HG03439 (cell line): ENCODE data around the gene CCNI.
"Not testable (repeated sequence)": the region's sequence is repeated elsewhere in the genome, so short reads cannot be mapped to it uniquely, and the experiment has no call there.

Source experiments
- ATAC-seq: cut with Tn5 transposase; IDR thresholded peaks from one replicate; pipeline ENCODE4 v1.9.1; 2021; ENCODE audit warnings: mild to moderate bottlenecking, moderate library complexity; ENCODE audit not compliant: unreplicated experiment

The CCNI gene

DNA sequence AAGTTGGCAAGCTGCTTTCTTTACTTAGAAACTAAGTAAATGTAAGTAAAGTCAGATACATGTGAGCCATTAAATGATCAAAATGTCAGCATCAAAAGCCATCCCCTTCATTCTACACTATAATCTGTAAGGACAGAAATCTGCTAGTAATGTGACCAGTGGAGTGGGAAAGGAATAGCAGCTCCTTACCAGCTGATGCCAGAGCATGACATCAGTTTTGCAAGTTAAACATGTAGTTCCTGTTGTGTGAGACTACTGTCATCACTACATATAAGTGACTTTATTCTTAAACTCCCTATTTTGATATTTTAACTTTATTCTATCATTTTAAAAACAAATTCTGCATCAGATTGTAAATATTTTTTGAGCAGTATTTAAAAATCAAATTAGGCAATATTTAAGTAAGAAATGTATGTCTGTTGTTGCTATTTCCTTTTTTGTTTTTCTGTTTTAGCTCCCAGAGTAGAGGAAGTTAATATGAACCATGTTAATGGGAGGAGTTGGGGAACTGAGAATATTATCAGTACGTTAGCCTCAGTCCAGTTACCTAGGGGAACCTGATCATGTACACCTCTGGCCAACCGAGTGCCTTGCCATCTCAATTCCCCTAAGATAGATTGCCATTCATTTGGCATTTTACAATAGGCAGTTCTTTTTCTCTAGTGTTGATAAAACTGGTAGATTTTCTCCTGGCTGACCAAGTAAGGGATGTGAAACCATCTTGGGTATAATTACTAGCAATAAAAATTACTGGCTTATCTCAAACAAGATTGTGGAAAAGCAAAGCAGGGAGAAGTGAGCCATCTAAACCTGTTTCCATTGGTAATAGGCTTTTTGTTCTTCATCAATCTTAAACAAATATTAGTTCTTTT, 34.7 kb downstream of the CCNI start:
- ATAC-seq = no peak

DNA sequence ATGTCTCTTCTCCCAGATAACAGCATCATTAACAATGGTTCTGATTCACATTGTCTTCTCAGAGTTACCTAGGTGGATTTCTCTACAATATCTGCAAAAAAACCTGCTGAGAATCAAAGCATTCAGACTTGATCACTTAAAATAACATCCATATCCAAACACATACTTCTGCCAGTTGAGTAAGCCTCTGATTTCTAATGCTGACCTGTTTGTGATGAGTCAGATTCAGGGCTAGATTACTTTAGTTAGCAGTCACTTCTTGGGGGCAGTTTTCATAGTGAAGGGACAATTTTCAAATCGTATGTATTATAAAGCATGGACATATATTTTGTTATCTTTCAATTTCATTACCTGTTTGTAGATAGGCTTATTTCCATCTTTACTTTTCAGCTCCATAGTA, 35.5 kb downstream of the CCNI start:
- ATAC-seq = no peak

DNA sequence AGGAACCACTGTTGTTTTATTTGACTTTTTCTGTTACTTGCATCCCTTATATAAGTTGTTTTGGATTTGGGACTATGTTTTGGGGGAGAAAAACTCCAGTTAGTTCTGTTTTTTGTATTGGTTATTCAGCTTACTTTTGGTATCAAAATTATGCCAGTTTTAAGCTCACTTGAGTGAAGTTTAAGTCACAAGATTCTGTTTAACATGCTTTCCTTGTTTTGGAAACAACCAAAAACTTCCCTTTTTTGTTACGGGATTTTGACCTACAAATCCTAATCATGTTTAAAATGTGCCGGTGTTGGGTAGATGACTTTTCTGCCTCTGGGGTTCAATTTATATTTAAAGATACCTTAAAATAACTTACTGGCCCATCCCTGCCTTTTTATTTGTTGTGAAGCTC, 36.0 kb downstream of the CCNI start:
- ATAC-seq = no peak

DNA sequence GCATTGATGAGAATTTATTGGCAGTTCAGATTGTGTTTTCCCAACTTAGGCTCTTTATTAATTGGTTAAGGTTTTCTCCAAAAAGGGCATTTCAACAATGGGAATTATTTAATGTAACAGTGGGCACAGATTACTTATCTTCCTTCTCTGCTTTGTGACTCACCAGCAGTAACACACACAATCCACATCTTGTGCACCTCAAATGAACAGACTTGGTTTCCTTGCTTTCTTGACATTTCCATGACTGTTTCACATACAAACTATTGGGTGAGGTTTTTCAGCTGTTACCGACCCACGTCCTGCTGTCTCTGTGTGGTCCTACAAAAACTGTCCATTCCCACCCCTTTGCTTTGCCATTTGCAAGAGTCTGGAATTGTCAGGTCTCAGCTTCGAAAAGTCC, 38.1 kb downstream of the CCNI start:
- no peak for ATAC-seq

DNA sequence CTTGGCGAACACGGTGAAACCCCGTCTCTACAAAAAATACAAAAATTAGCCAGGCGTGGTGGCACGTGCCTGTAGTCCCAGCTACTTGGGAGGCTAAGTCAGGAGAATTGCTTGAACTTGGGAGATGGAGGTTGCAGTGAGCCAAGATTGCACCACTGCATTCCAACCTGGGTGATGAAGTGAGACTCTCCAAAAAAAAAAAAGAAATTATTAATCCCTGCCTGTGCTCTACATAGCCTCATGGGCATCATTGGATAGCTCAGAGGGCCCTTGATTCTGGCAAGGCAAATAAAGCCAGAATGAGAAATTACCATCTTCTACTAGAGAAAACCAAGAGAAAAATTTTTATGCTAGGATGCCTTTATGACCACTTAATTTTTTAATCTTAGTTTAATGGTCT, 38.6 kb downstream of the CCNI start:
- ATAC-seq = not testable (repeated sequence)

DNA sequence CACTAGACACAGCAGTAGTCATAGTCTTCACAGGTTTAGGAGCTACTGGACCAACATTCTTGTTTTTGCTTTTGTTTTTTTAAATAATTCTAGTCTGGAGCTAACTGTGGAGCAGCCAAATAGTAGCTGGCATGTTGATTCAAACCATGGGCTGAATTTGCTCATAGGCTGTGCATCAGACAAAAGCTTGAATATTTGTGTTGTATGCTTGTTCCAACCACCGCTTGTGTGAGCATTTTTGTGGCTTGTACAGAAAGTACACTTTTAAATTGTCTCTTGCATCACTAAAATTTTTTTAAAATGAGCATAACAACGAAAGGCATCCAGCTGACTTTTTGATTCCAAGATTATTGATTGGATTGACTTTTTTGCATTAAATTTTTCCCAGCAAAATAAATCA, 39.6 kb downstream of the CCNI start:
- ATAC-seq = no peak

DNA sequence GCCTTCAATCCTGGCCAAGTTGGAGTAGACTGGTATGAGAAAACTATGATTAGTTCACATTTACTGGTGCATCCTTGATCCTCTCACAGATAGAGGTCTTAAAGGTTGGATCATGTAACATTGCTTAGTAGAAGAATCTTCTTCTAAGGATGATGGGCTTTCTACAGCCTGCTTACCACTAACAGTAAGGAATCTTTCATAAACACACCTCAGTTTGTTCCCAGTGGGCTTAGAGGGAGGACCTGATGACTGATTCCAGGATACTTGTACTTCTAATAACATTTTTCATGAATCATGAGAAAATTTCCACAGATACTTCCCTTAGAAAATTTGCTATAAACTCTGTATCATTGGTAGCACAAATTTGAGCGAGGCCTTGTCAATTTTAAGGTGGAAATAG, 40.6 kb downstream of the CCNI start:
- no peak for ATAC-seq

DNA sequence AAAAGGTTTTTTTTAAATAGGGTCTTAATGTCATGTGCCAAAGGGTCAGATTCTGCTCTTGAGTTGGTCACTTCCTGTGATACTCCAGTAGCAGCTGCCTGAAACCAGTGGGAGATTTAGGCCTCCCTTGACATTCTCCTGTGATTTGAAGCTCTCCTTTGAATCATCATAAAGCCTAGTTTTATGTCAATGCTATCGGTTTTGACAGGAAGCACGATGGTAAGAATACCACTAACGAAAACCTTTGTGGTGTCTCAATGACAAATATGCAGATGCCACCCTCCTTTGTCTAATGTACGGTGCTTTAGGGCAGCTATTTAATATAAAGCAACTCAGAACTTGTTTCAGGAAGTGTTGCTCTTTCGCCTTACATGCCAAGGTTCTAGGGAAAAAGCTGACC, 44.2 kb downstream of the CCNI start:
- no peak for ATAC-seq

DNA sequence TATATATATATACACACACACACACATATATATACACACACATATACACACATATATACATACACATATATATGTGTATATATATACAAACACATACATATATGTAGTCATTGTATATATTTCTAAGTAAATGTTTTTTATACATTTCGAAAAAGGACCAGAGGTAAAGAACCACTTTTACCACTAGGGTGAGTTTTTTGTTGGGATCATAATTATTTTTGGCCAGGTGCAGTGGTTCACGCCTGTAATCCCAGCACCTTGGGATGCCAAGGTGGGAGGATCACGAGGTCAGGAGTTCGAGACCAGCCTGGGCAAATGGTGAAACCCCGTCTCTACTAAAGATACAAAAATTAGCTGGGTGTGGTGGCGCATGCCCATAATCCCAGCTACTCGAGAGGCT, 46.0 kb downstream of the CCNI start:
- ATAC-seq = not testable (repeated sequence)

DNA sequence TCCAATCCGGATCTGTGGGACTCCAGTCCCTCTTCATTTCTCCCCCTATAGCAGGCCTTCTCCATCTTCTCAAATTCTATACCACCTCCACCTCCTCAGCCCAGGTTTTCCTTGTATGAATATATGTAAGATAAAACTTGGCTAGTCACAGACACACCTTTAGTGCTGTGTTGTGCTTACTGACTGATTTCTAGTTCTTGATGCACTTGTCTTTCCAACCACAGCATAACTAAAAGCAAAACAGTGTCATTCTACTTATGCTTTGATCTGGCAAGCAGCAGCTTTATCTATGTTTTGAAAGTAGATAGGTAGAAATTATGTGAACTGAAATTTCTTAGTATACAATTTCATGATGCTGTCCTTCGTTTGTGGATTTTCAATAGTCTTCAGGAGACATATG, 47.5 kb downstream of the CCNI start:
- no peak for ATAC-seq

DNA sequence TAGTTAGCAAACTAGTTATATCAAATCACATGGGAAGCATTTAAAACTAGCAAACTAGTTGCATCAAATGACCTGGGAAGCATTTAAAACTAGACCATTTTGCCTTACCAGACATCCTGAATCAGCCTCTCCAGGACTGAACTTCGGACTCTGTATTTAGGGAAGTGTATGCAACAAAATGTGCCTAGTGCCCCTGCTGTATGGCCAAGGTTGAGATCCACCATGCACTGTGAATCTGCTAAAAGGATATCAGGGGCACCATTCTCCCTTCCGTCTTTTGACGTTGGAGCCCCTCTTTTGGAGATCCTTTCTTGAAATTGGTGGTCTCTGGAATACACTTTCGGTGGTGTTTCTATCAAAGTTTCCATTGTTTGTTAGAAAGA, 49.5 kb downstream of the CCNI start:
- ATAC-seq = no peak

DNA sequence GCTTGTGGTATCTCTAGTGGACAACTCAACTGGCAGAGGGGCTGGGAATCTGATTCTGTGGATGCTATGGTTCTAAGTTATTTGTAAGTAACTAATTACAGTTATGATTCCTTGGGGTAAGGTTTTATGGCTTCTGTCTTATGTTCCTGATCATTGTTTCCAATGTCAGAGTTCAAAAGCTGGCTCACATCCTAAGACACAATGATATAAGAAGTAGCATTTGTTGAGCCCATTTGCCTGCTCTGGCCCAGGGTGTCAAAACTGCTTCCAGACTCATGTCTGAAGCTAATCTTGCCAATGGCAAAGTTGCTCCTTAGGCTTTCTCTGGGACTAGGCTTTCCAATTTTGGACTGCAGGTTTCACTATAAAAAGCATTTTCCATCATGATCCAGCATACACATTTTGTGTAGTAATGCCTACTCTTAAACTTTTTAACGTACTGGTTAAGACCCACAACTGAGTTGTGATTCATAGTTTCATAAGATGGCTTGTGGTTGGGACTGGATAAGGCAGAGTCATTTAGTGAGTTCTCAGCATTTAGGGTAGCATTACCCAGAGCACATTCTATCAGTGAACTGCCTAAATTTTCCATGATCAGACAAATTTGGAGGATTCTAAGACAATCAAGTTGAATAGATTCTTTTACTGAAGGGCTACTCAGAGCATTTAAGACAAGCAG, 50.0 kb downstream of the CCNI start:
- ATAC-seq = peak; percentile 85

DNA sequence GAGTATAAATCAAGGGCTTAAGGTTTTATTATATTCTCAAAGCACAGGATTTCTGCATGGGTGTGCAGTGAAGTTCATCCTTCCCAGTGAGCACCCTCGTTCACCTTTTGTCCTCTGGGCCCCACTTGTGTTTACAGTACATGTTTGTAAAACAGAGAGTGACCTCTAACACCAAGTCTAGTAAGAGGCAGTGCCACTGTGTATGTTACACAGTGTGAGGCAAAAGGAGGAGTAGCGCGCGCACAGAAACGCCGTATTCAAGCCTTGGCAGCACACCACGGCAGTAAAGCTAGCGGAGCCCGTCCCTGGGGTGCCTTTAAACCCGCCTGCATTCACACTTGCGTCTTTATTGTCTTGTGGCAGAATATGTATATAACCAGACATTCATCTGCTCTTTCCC, 51.9 kb downstream of the CCNI start:
- no peak for ATAC-seq

DNA sequence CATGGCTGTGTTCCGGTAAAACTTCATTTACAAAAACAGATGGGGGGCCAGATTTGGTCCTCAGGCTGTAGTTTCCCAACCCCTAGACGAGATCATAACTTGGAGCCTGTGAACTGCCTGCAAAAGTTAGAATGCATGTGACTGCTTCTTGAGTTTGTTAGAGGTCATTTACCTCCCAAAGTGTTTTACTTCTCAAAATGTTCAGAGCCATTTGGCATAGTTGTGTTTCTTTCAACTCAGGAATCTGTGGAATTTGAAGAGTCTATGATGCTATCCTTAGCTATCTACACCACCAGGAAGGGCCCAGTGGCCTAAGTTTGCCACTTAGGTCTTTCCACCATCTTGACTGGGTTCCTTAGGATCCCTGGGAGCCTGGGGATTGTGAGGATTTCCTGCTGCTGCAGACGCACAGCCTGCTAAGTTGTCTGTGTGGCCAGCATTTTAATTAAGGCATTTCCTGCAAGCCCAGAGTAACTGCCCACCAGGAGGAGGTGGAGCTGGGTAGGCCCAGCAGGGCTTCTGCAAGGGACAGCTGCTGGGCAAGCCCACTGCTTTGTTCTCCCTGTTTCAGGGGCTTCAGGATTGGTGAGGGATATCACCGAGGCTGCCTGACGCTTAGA, 53.1 kb downstream of the CCNI start:
- no peak for ATAC-seq

DNA sequence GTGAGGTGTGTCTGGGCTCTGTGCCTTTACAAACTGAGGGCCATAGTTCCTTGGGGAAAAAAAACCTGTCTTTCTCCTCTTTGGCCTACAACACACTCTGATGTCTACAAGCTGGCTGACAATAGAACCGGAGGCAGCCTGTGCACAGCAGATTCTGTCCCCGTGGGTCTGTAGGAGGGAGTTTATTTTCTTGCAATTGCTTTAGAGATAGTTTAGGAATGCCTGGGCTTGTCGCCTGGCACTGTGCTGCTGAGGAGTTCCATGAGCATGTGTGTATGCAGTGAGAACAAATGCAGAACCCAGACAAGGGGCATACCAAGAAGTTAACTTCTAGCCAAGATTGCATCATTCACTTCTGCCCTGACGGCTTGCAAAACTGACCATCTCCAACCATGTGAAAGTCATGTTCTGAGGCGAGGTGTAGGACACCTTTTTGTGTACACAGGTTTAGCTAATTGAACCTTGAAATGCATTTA, 54.1 kb downstream of the CCNI start:
- ATAC-seq = no peak

DNA sequence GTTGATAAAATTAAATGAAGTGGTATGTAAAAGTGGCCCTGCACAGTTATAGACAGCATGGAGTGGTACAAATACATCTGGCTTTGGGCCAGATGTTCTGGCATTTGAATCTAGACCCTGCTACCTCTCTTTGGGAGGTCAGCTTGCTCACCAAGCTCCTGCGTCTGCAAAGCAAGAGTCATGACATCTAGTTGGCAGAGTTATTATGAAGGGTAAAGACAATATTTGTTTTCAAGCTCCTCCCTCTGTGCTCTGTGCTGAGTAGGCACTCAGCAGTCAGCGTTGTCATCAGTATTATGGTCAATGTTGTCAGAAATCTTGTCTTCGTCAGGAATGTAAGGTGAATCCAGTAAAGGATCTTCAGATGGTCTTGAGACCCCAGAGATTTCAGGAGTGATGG, 55.8 kb downstream of the CCNI start:
- no peak for ATAC-seq

DNA sequence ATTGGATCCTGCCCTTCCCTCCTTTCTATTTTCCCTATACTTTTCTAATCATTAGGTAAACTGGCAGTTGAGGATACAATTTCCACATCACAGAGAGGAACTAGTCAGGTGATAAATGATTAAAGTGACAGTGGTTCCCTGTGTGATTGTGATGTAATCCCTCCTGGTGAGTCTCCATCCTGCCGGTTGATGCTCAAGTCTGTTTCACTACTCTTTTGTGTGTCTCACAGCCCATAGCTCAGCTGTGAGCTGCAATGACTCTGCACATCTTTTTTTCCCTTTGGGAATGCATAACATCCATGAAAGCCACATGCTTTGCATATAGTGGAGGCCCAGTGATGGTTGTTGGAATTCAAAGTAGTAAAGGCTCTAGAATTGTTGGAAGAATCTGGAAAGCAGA, 60.4 kb downstream of the CCNI start:
- no peak for ATAC-seq

DNA sequence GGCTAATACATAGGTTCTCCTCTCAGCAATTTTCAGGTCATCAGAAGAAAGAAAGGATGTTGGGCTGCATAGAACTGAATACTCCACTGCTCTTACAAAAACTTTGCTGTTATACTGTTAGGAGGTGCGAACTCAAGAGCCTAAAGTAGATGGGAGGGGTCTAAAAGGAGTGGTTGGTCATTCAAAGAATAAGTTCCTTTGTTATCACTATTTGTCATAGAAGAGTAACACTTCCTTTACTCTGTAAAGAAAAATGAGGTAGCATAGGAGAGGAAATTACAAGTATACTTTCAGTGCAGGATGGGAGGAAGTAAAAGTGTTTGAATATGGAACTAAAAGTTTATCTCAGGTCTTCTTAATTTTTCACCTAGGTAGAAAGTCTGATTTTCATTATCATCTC, 61.5 kb downstream of the CCNI start:
- no peak for ATAC-seq

DNA sequence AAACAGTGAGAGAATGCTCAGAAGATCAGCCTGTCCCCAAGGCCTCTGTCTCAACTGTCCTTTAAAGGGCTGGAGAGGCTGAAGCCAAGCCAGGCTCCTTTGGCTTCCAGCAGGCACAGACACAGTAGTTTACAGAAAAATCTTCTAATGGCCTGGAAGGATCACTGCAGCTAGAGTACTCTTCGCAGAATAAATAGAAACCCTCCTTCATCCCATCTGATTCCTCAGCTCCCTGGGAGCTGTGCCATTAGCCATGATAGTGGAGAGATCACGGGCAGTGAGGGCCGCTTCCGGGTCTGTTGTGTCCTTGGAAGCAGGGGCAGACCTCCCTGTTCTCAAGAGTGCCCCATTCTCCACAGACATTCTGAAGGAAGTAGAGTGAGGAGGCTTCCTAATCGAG, 63.1 kb downstream of the CCNI start:
- ATAC-seq = no peak

DNA sequence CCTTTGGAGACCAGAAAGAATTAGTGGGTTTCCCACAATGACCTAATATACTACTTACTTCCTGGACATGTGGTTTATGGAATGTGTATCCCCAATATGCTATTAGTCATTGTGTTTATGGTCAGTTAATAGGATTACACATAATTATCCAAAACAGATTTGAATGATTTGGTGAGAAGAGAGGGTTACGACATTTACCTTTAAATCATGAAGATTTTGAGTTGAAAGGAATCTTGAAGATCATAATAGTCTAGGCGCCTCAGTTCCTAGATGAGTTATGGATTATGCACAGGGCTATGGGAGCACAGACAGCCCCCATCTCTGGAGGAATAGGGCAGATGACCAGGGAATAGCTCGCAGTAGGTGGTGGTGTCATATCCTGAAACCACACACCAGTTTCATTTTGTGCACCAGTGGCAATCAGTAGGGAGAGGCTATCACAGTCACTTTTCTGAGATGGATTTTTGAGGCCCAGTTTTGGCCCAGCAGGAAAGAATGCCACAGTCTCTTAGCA, 64.9 kb downstream of the CCNI start:
- ATAC-seq = no peak

DNA sequence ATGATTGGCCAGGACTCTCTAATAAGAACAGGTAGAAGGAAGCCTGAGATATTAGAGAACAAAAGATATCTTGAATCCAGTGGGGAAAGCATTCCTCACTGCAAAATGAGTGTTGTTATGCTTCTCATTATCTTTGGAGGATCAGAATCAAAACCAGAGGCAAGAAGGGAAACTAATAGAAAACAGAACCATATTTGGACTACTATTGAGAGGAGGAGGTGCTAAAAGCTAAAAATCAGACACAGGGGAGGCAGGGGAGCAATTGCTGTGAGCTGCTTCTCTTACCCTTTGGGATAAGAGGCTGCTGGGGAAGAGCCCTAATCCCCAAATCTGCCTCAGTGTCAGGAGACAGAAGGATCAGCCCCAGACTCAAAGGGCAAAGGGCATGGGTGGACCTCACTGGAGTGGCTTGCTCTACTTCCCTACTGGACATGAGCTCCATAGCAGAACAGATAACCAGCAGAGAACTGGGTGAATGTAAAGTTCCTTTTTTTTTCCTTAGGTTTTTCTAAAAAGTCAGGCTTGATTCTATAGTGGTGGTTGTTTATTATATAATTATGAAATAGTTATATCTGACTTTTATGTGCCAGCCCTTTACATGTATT, 66.2 kb downstream of the CCNI start:
- ATAC-seq = no peak
